UCSD-AML1 (cell line): ENCODE results near the gene ZNF778.
A peak's percentile ranks its signal among the peaks of the same experiment; 100 is the strongest.

Experiments
- DNase-seq: peaks from one replicate; lab custom pipeline; 2025; ENCODE audit not compliant: unreplicated experiment; lab: John Stamatoyannopoulos, UW

Gene ZNF778

GRCh38 chr16:89193576-89194293 lies 23.8 kb upstream of the ZNF778 start:
- no peak for DNase-seq

- peak; percentile 33 for DNase-seq
Observed at GRCh38 chr16:89194340-89195311, 22.9 kb upstream of the ZNF778 start.

GRCh38 chr16:89195521-89196171 lies 21.9 kb upstream of the ZNF778 start:
- no peak for DNase-seq

GRCh38 chr16:89197033-89197632 lies 20.4 kb upstream of the ZNF778 start:
- no peak for DNase-seq

GRCh38 chr16:89197633-89198416 lies 19.7 kb upstream of the ZNF778 start:
- DNase-seq, result no peak

GRCh38 chr16:89198417-89199240 lies 18.9 kb upstream of the ZNF778 start:
- no peak for DNase-seq

- DNase-seq, result no peak
Observed at GRCh38 chr16:89199241-89200123, 18.0 kb upstream of the ZNF778 start.

- no peak for DNase-seq
Observed at GRCh38 chr16:89200124-89200849, 17.2 kb upstream of the ZNF778 start, which contains the start of gene SLC22A31. Gene SLC22A31 (minus strand): TSS chr16:89200537. CDS start chr16:89200501, 36 bp downstream.

- DNase-seq, result no peak
Observed at GRCh38 chr16:89200850-89201411, 16.6 kb upstream of the ZNF778 start.

GRCh38 chr16:89201439-89202377 lies 15.8 kb upstream of the ZNF778 start:
- DNase-seq, result no peak

GRCh38 chr16:89202422-89203215 lies 14.9 kb upstream of the ZNF778 start:
- DNase-seq, result no peak

- DNase-seq, result no peak
Observed at GRCh38 chr16:89207993-89208392, 9.5 kb upstream of the ZNF778 start.

- DNase-seq, result no peak
Observed at GRCh38 chr16:89209522-89210044, 7.9 kb upstream of the ZNF778 start.

GRCh38 chr16:89210165-89210903 lies 7.2 kb upstream of the ZNF778 start:
- no peak for DNase-seq
